Stimulated activated naive CD4-positive, alpha-beta T cell (primary cell): Measurements from ENCODE around the gene PLXNB1.

ENCODE experiments used
- DNase-seq, 6 experiments: peaks; one replicate each; lab custom pipeline; 2025; lab: John Stamatoyannopoulos, UW

The PLXNB1 gene

DNA sequence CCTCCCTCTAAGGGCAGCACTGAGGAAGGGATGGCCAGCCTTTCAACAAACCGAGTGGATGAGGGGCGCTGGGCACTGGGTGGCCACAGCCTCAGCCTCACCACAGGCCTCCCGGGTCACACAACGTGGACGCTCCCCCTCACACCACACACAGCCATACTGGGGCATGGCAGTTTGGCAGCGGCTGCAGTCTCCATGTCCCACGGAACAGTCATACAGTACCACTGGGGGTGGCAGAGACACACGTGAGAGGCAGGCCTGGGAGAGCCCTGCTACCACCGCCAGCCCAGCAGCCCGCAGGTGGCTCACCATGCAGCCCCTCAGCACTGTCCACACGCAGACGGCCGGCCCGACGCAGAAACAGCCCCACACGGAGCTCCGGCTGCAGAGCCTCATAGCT, 11.7 kb downstream of the PLXNB1 start:
- no peak for DNase-seq

DNA sequence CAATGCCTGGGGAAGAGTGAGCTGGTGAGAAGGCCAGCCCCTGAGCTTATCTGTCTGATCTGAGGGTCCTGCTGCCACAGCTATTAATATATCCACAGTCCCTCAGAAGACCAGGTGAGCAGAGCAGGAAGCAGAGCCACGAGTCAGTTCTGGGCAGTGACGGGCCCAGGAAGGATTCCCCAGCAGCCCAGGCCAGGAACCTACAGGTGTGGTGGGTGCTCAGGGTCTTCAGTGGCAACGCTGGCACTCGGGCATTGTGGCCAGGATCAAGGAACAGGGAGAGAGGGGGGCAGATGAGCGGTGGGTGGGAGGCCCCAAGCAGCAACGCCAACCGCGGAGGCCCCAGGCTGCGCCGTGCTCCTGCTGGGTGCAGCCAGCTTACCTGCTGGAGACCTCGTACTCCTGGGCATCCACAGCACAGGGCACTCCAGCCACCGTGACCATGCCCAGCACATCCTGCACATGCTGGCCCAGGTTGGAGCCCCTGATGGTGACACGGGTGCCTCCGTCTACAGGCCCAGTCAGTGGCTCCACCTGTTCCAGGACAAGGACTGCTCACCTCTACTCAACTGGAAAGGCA, 12.3 kb downstream of the PLXNB1 start:
- DNase-seq = no peak

GRCh38 chr3:48416546-48416945, 13.3 kb downstream of the PLXNB1 start:
- DNase-seq = no peak

DNA sequence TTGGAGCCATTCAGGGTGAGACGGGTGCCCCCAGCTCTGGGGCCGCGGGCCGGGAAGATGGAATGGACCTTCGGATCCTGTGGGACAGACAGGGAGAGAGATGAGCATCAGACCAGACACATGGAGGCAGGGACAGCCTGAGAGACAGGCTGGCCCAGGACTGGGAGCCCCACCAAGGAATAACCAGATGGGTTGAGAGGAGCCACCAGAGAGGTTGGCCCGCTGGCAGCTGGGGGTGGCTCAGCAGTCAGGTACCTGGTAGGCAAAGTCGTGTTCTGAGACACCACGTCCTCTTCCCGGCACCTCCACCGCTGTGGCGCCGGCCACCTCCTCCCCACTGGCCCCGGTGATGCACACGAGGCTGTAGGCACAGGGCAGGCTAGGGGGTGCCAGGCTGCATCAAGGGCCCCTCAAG, 13.8 kb downstream of the PLXNB1 start:
- no peak for DNase-seq

DNA sequence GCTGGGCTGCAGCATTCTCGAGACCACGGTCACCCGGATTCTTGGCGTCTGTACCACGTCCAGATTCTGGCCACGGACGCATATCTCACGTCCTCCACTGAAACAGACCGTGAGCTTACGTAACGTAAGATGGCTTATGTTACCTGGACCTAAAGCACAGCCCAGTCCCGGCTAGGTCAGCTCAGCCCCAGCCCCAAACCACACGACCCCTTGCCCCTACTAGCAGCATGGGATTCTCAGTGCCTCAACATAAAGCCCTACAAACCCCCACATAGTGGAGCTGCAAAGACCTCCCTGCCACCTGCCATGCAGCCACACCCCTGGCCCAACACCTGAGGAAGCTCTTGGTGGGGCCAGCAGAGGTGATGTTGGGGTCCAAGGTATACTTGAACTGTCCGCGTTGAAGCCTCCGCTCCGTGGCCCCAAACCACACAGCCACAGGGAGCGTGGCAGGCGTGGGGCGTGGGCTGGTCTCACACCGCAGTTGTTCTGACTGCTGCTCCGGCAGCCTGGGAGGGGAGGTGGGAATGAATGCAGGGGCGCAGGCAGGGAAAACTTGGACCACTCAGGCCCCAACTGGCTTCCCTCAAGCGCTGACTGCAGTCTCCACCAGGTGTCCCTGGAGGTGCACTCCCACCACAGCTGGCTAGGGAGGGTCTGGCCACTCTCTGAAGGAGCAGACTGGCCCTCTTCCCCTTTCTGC, 14.5 kb downstream of the PLXNB1 start:
- no peak for DNase-seq

GRCh38 chr3:48414376-48415250, 15.3 kb downstream of the PLXNB1 start:
- no peak for DNase-seq

GRCh38 chr3:48413611-48414010, 16.3 kb downstream of the PLXNB1 start:
- no peak for DNase-seq

GRCh38 chr3:48413086-48413485, 16.8 kb downstream of the PLXNB1 start:
- DNase-seq = no peak

- no peak for DNase-seq
These were observed 17.4 kb downstream of the PLXNB1 start for GRCh38 chr3:48412375-48413001.

- no peak for DNase-seq
These were observed 18.1 kb downstream of the PLXNB1 start for GRCh38 chr3:48411606-48412374.

DNA sequence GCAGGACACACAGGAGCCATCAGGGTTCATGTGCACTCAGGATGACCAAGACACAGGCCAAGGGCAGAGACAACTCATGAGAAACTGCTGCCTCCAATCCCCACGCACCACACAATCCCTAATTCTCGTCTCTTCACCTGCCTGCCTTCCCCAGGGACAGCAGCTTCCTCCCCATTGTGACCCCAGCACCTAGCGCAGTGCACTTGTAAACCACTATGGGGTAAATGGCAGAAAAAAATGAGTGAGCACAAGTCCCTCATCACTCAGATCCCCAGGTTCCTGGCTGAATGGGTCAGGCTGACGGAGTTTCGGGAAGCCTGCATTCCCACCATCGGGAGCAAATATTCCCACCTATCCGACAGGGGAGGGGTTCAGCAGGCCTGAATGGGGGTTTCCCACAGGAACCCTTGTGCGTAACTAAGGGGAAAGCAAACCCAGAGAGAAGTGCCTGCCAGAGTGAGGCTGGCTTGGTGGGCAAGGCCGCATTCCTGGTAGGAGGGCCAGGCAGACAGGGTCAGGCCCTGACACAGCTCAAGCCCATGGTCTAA, 18.8 kb downstream of the PLXNB1 start:
- no peak for DNase-seq

DNA sequence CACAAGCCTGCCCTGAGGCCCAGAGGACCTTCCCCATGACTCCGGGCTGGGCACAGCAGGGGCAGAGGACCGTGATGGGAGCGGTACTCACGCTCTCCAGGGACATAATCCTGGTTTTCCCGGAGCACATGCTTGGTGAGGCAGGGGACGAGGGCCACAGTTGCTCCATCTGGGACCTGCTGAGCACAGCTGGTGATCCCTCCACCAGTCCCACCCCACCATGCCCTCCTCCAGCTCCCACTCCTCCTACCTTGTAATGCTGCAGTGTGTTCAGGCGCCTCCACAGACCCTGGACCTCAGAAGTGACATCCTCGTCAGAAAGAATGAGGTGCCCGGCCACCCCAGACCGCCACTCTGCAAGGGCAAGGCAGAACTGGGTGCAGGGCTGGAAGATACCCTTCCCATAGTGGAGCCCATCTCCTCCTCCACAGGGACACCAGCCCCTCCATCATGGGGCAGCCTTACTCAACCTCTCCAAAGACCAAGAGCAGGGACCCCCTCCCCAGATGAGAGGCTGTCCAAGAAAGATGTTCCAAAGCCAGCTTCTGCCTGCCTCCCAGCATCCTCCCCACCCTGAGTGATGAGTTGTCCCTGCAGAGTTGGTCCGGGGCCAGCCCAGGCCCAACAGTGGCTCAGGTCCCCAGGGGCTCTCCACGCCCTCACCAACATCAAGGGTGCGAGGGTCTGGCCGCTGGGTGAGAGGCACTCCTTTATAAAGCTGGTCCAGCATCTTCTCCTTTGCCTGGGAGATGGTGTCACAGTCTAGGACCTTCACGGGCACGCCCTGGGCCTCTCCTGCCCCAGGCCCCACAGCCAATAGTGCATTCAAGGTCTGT, 19.5 kb downstream of the PLXNB1 start:
- DNase-seq = no peak

GRCh38 chr3:48409291-48410201, 20.3 kb downstream of the PLXNB1 start:
- DNase-seq = no peak

- DNase-seq = no peak
These were observed 21.0 kb downstream of the PLXNB1 start for GRCh38 chr3:48408823-48409281.

- no peak for DNase-seq
These were observed 22.3 kb downstream of the PLXNB1 start for GRCh38 chr3:48407542-48408099.

DNA sequence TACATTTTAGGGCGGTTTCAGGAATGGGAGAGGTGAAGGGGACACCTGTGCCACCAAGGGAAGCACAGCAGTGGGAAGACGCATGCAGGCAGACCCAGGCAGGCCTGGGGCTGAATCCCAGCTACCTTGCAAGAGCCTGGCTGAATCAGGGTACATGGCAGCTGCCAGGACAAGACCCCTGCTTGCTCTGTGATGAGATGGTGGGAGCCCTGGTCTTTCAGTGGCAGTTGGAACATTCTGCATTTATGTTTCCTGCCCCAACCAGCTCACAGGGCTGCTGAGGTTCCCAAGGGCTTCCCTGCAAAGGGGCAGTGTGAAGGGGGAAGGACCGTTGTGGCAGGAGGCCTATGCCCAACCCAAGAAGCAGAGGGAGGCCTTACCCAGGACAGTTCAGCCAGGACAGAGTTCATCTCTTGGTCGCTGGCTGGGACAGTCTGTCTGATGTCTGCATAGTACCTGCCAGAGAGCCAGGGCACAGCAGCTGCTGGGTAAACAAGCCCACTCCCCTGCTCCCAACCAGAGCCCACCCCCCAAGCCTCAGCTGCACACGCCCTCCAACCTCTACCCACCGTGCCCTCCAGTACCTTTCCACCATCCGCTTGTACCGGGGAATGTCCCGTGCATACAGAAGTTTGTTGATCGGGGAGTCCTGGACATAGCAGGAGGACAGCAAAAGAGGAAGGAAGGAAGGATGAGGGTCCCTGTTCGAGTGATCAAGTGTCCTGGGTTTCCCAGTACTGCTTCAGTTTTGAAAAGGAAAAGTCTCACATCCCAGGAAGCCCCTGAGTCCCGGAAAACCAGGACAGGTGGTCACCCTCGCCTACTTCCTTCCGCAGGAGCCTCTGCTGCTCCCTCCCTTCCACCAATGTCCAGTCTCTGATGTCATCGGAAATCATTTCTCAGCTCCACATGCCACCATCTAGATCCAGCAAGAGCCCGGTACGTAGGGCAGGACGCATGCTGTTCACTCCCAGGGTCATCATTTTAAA, 23.1 kb downstream of the PLXNB1 start:
- DNase-seq = no peak

DNA sequence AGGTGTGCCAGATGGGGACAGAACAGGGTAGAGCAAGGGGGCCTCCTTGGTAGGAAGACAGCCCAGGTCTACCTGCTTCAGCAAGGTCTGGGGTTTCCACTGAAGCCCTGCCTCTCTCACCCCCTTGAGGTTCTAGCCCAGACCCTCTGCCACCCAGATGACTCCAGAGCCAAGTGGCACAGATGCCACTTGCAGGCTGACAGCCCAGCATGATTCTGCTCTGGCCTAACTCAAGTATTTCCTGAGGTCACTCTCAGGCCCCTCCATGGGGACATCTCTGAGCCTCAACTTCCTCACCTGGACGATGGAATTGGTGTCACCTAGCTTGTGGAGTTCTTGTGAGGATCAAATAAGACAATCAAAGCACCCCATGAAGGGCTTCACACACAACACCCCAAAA, 23.9 kb downstream of the PLXNB1 start:
- no peak for DNase-seq
